Trophoblast cell (in vitro differentiated cells and primary cell): ENCODE data around the gene PCBP4.

Experiments used
- DNase-seq, 2 donors: peaks; one replicate each; pipeline ENCODE4 v3.0.0-alpha.2; 2016
- H2AFZ ChIP-seq: 2 replicates; pipeline ENCODE4 v1.6.1; 2013; ENCODE audit warnings: low read length, moderate library complexity, mild to moderate bottlenecking; ENCODE audit not compliant: insufficient read depth, poor library complexity
- H2AK5ac ChIP-seq: 2 replicates; pipeline ENCODE4 v1.6.1; 2013; ENCODE audit warnings: mild to moderate bottlenecking, low read length
- H2BK120ac ChIP-seq: 2 replicates; pipeline ENCODE4 v1.6.1; 2013; ENCODE audit warnings: low read length, mild to moderate bottlenecking, moderate library complexity; ENCODE audit not compliant: insufficient read depth, poor library complexity
- H2BK12ac ChIP-seq: 2 replicates; pipeline ENCODE4 v1.6.1; 2013; ENCODE audit warnings: mild to moderate bottlenecking, low read length, moderate library complexity
- H2BK5ac ChIP-seq: 2 replicates; pipeline ENCODE4 v1.6.1; 2013; ENCODE audit warnings: low read length, low read depth, moderate library complexity, mild to moderate bottlenecking; ENCODE audit not compliant: poor library complexity
- H3K14ac ChIP-seq: 2 replicates; pipeline ENCODE4 v1.6.1; 2013; ENCODE audit warnings: mild to moderate bottlenecking, low read length
- H3K18ac ChIP-seq: 2 replicates; pipeline ENCODE4 v1.6.1; 2013; ENCODE audit warnings: mild to moderate bottlenecking, low read length
- H3K23ac ChIP-seq: 2 replicates; pipeline ENCODE4 v1.6.1; 2013; ENCODE audit warnings: low read length
- H3K27ac ChIP-seq: 2 replicates; pipeline ENCODE4 v1.5.1; 2013; ENCODE audit warnings: low read depth, mild to moderate bottlenecking, inconsistent platforms, low read length, moderate library complexity
- H3K27me3 ChIP-seq: 2 replicates; pipeline ENCODE4 v1.6.1; 2013; ENCODE audit warnings: inconsistent platforms, mild to moderate bottlenecking, low read length, moderate library complexity; ENCODE audit not compliant: insufficient read depth
- H3K36me3 ChIP-seq, 2 experiments: 1 replicate in 1 of 2; 2 replicates in 1 of 2; pipeline ENCODE4 v1.6.1; 2013; ENCODE audit warnings: low read length in 2 of 2, mild to moderate bottlenecking in 2 of 2, moderate library complexity in 1 of 2; ENCODE audit not compliant: insufficient read depth in 2 of 2, control insufficient read depth in 1 of 2
- H3K4ac ChIP-seq: 2 replicates; pipeline ENCODE4 v1.6.1; 2013; ENCODE audit warnings: low read depth, mild to moderate bottlenecking, low read length, moderate library complexity
- H3K4me1 ChIP-seq, 2 experiments: 1 replicate in 1 of 2; 2 replicates in 1 of 2; pipeline ENCODE4 v1.6.1; 2013; ENCODE audit warnings: low read length in 2 of 2, mild to moderate bottlenecking in 2 of 2, moderate library complexity in 1 of 2; ENCODE audit not compliant: insufficient read depth in 2 of 2, control insufficient read depth in 1 of 2
- H3K4me2 ChIP-seq: 2 replicates; pipeline ENCODE4 v1.6.1; 2013; ENCODE audit warnings: inconsistent platforms, mild to moderate bottlenecking, low read length, moderate library complexity
- H3K4me3 ChIP-seq: 2 replicates; pipeline ENCODE4 v1.5.1; 2013; ENCODE audit warnings: mild to moderate bottlenecking, low read depth, low read length, inconsistent platforms
- H3K79me1 ChIP-seq: one replicate; pipeline ENCODE4 v1.6.1; 2013; ENCODE audit warnings: low read length
- H3K79me2 ChIP-seq: 2 replicates; pipeline ENCODE4 v1.6.1; 2013; ENCODE audit warnings: low read length, mild to moderate bottlenecking; ENCODE audit not compliant: control insufficient read depth, insufficient read depth, poor library complexity
- H3K9ac ChIP-seq: 2 replicates; pipeline ENCODE4 v1.6.1; 2013; ENCODE audit warnings: mild to moderate bottlenecking, low read length
- H3K9me3 ChIP-seq: 2 replicates; pipeline ENCODE4 v1.6.1; 2013; ENCODE audit warnings: low read depth, mild to moderate bottlenecking, control low read depth, inconsistent platforms, low read length; ENCODE audit not compliant: insufficient read depth
- H4K12ac ChIP-seq: 2 replicates; pipeline ENCODE4 v1.6.1; 2013; ENCODE audit warnings: low read depth, mild to moderate bottlenecking, low read length, moderate library complexity
- H4K8ac ChIP-seq: 2 replicates; pipeline ENCODE4 v1.6.1; 2013; ENCODE audit warnings: low read depth, mild to moderate bottlenecking, low read length, moderate library complexity
- H4K91ac ChIP-seq: one replicate; pipeline ENCODE4 v1.6.1; 2013; ENCODE audit warnings: low read depth, mild to moderate bottlenecking, low read length, moderate library complexity
- WGBS: extraction: QIAGEN DNeasy Blood & Tissue Kit; methylation state at CpG from one replicate; pipeline ENCODE4 v1.1.7; 2013; ENCODE audit warnings: missing lambda C conversion rate; ENCODE audit not compliant: insufficient read length, insufficient coverage; ENCODE audit errors: extremely low coverage; 5-methylcytosine and 5-hydroxymethylcytosine counted together

Gene PCBP4

DNA sequence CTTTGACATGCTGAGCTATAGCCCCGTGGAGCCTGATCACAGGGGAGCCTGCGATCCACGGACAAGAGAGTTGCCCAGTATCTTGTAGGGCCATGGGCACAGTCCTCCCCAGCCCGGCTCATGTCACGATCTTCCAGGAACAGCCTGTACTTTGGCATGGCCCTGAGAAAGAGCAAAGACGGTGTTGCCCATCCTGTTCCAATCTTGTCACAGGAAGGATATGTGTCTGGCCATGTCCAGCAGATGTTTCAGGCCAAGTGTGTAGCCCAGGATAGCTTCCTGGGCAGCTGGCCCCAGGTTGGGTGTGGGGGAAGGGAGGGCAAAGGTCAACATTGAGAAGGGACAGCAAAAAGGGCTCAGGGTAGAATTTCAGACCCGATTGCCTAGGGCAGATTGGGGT is 45.4 kb upstream of the PCBP4 start:
- Histone ChIP-seq H2BK120ac (no peak overlapping the region), H3K14ac (no peak overlapping the region), H3K4me1 (no peaks in the 10 kb centered on the region), H4K91ac (no peak overlapping the region), H3K18ac (no peak overlapping the region), H3K4ac (no peak overlapping the region), H3K9me3 (no peaks in the 10 kb centered on the region), H4K8ac (no peak overlapping the region), H4K12ac (no peak overlapping the region), H3K27ac (no peak overlapping the region), H3K9ac (no peak overlapping the region), H3K4me3 (no peak overlapping the region), H3K79me2 (no peaks in the 10 kb centered on the region), H2BK12ac (no peak overlapping the region), H2AK5ac (no peak overlapping the region), H3K27me3 (no peaks in the 10 kb centered on the region), H3K4me2 (no peak overlapping the region), H2BK5ac (no peak overlapping the region), H3K36me3 (no peaks in the 10 kb centered on the region), H3K23ac (no peak overlapping the region), H2AFZ (no peak overlapping the region), H3K79me1 (no peaks in the 10 kb centered on the region)
- WGBS, result no CpG with 5 or more reads among the region's 7 CpGs
- DNase-seq, result no peak

DNA sequence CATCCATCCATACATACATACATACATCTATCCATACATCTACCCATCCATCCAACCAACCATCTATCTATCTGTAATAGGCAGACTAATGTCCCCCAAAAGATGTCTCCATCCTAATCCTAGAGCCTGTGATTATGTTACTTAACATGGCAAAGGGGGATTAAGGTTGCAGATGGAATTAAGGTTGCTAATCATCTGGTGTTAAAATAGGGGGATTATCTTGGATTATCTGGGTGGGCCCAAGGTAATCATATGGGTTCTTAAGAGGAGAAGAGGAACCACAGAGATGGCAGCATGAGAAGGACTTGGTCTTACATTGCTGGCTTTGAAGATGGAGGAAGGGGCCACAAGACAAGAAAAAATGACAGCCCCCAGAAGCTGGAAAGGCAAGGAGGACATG is 43.2 kb upstream of the PCBP4 start:
- no peak overlapping the region for H2BK120ac ChIP-seq
- no peak overlapping the region for H3K4ac ChIP-seq

DNA sequence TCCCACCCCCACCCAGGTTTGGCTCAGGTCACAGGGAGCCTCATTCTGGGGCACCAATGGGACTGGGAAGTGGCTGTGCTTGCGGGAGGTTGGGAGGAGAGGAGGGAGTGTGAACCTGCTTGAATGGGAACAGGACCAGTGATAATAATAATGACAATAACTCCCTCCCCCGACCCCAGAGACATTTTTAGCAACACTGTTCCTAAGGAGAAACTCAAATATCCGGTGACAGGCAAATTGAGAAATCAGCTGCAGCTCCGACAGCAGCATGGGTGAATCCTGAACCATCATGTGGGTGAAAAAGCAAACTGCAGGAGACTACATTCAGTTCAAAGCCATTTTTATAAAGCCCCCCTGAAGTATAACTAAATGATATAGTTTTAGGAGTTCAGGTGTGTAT is 40.0 kb upstream of the PCBP4 start:
- no CpG with 5 or more reads among the region's 4 CpGs for WGBS

More for the DNA sequence above, 43.2 kb upstream of the PCBP4 start:
- H4K91ac ChIP-seq, result no peak overlapping the region
- no peaks in the 10 kb centered on the region for H3K36me3 ChIP-seq
- no peak overlapping the region for H2AFZ ChIP-seq
- H3K27ac ChIP-seq, result no peak overlapping the region
- H3K27me3 ChIP-seq, result no peaks in the 10 kb centered on the region
- H3K79me1 ChIP-seq, result no peaks in the 10 kb centered on the region
- no peak overlapping the region for H4K12ac ChIP-seq
- no peak overlapping the region for H3K4me3 ChIP-seq
- H4K8ac ChIP-seq, result no peak overlapping the region
- no peak overlapping the region for H2AK5ac ChIP-seq
- no peak overlapping the region for H3K9ac ChIP-seq
- no peaks in the 10 kb centered on the region for H3K9me3 ChIP-seq
- H3K14ac ChIP-seq, result no peak overlapping the region
- H3K18ac ChIP-seq, result no peak overlapping the region
- no peak overlapping the region for H2BK5ac ChIP-seq
- H3K79me2 ChIP-seq, result no peaks in the 10 kb centered on the region
- no peak overlapping the region for H2BK12ac ChIP-seq
- no peak overlapping the region for H3K4me2 ChIP-seq
- peaks cover 5 to 8% of the 10 kb centered on the region in 2 experiments for H3K4me1 ChIP-seq
- H3K23ac ChIP-seq, result no peak overlapping the region
- no peak for DNase-seq

DNA sequence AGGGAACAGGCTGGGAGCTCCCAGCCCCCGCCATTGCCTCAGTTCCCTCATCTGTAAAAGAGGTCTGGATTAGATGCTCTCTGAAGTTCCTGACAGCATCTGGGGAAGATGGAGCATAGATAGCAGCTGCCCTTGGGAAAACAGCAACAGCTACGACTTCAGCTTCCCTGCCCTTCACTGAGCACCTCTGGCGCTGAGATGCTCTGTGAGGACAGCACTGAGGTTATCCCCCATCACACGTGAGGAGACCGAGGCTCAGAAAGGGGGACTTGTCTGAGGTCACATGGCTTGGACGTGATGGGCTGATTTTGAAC is 39.5 kb upstream of the PCBP4 start:
- no peak overlapping the region for H3K4me3 ChIP-seq
- no peak overlapping the region for H2AFZ ChIP-seq
- no peak overlapping the region for H3K4ac ChIP-seq
- no peaks in the 10 kb centered on the region for H3K79me1 ChIP-seq
- H3K27ac ChIP-seq, result no peak overlapping the region
- H2BK120ac ChIP-seq, result no peak overlapping the region
- no peak for DNase-seq
- peaks cover 7 to 10% of the 10 kb centered on the region in 2 experiments for H3K4me1 ChIP-seq
- no peaks in the 10 kb centered on the region for H3K79me2 ChIP-seq
- no peak overlapping the region for H3K4me2 ChIP-seq
- H3K14ac ChIP-seq, result no peak overlapping the region
- H3K9me3 ChIP-seq, result no peaks in the 10 kb centered on the region
- H3K18ac ChIP-seq, result no peak overlapping the region
- H2BK12ac ChIP-seq, result no peak overlapping the region
- H3K36me3 ChIP-seq, result no peaks in the 10 kb centered on the region
- H4K12ac ChIP-seq, result no peak overlapping the region
- no CpG with 5 or more reads among the region's 6 CpGs for WGBS
- no peak overlapping the region for H3K23ac ChIP-seq
- H4K91ac ChIP-seq, result no peak overlapping the region
- no peaks in the 10 kb centered on the region for H3K27me3 ChIP-seq
- no peak overlapping the region for H2AK5ac ChIP-seq
- no peak overlapping the region for H4K8ac ChIP-seq
- no peak overlapping the region for H3K9ac ChIP-seq
- no peak overlapping the region for H2BK5ac ChIP-seq

More for the DNA sequence above, 40.0 kb upstream of the PCBP4 start:
- Histone ChIP-seq H3K4ac (no peak overlapping the region), H2AFZ (no peak overlapping the region), H3K9me3 (no peaks in the 10 kb centered on the region), H3K27me3 (no peaks in the 10 kb centered on the region), H3K4me3 (no peak overlapping the region), H3K14ac (no peak overlapping the region), H3K79me2 (no peaks in the 10 kb centered on the region), H3K36me3 (no peaks in the 10 kb centered on the region), H4K8ac (no peak overlapping the region), H3K4me1 (peaks cover 7 to 10% of the 10 kb centered on the region in 2 experiments), H3K9ac (no peak overlapping the region), H3K18ac (no peak overlapping the region), H4K91ac (no peak overlapping the region), H2AK5ac (no peak overlapping the region), H4K12ac (no peak overlapping the region), H2BK5ac (no peak overlapping the region), H3K27ac (no peak overlapping the region), H2BK12ac (no peak overlapping the region), H3K4me2 (no peak overlapping the region), H3K79me1 (no peaks in the 10 kb centered on the region), H2BK120ac (no peak overlapping the region), H3K23ac (no peak overlapping the region)
- no peak for DNase-seq
